NCI-H446 treated with DMSO at 0.1 percent for 48 hours (cell line): ENCODE measurements around the gene SMPD3.

ENCODE experiments used
- DNase-seq: peaks from one replicate; lab custom pipeline; 2025; lab: John Stamatoyannopoulos, UW

The SMPD3 gene

GRCh38 chr16:68381363-68381724 is 67.0 kb downstream of the SMPD3 start:
- DNase-seq, result no peak

- DNase-seq, result no peak
Observed at GRCh38 chr16:68380676-68381362, 67.5 kb downstream of the SMPD3 start.

GRCh38 chr16:68380348-68380670 is 68.0 kb downstream of the SMPD3 start:
- no peak for DNase-seq

- no peak for DNase-seq
Observed at GRCh38 chr16:68379472-68380347, 68.6 kb downstream of the SMPD3 start.

GRCh38 chr16:68378436-68379415 is 69.6 kb downstream of the SMPD3 start:
- DNase-seq, result no peak

GRCh38 chr16:68377667-68378393 is 70.5 kb downstream of the SMPD3 start:
- no peak for DNase-seq

GRCh38 chr16:68377221-68377620 is 71.1 kb downstream of the SMPD3 start:
- no peak for DNase-seq

GRCh38 chr16:68376590-68376989 is 71.7 kb downstream of the SMPD3 start:
- DNase-seq, result no peak

- no peak for DNase-seq
Observed at GRCh38 chr16:68375801-68376536, 72.3 kb downstream of the SMPD3 start.

GRCh38 chr16:68374961-68375660 is 73.2 kb downstream of the SMPD3 start:
- no peak for DNase-seq

GRCh38 chr16:68374246-68374805 is 74.0 kb downstream of the SMPD3 start:
- DNase-seq, result no peak

GRCh38 chr16:68373528-68374245 is 74.6 kb downstream of the SMPD3 start:
- DNase-seq, result no peak

- DNase-seq, result no peak
Observed at GRCh38 chr16:68372806-68373205, 75.5 kb downstream of the SMPD3 start.

GRCh38 chr16:68372381-68372720 is 76.0 kb downstream of the SMPD3 start:
- DNase-seq, result no peak

- DNase-seq, result no peak
Observed at GRCh38 chr16:68371706-68372380, 76.5 kb downstream of the SMPD3 start.

GRCh38 chr16:68371276-68371651 is 77.0 kb downstream of the SMPD3 start:
- no peak for DNase-seq

- DNase-seq, result no peak
Observed at GRCh38 chr16:68370581-68371275, 77.6 kb downstream of the SMPD3 start.
